PC-9 (cell line): Measurements from ENCODE around the gene PSKH1.

Experiments used
- EZH2 ChIP-seq: fragments of 200-600 bp; sonication (generic); IDR thresholded peaks from 2 replicates; pipeline ENCODE4 v1.8.0; 2017; ENCODE audit warnings: antibody characterized with exemption, low read depth
- TF ChIP-seq, protein P1 (sequence below): fragments of 200-600 bp; sonication (generic); conservative IDR thresholded peaks from 2 replicates; pipeline ENCODE4 v1.6.1; 2017; ENCODE audit warnings: mixed run types, antibody characterized with exemption, mild to moderate bottlenecking, moderate library complexity

DNA sequence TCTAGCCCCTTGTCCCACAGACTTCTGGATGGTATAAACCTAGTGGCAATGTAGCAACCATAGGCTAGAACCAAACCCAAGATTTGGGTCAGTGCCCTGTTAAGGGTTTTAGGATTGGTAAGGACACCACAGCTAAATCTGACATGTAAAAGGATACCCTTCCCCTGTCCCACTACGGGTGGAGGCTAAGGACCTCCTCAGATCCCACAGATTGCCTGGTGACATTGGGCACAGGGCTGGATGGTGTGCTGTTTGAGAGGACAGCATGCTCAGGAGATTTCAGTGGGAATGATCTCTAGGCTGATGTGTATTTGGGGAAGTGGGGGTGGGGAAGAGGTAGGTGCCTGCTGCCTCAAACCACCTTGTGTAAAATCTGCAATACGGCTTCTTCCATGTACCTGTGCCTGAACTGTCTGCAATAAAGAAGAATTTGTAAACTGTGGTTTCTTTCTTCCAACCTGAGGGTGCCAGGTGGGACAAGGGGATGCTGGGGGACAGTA, 20.9 kb upstream of the PSKH1 start:
- TF ChIP-seq, protein P1, sequence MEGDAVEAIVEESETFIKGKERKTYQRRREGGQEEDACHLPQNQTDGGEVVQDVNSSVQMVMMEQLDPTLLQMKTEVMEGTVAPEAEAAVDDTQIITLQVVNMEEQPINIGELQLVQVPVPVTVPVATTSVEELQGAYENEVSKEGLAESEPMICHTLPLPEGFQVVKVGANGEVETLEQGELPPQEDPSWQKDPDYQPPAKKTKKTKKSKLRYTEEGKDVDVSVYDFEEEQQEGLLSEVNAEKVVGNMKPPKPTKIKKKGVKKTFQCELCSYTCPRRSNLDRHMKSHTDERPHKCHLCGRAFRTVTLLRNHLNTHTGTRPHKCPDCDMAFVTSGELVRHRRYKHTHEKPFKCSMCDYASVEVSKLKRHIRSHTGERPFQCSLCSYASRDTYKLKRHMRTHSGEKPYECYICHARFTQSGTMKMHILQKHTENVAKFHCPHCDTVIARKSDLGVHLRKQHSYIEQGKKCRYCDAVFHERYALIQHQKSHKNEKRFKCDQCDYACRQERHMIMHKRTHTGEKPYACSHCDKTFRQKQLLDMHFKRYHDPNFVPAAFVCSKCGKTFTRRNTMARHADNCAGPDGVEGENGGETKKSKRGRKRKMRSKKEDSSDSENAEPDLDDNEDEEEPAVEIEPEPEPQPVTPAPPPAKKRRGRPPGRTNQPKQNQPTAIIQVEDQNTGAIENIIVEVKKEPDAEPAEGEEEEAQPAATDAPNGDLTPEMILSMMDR: no peak
- TF ChIP-seq EZH2: no peak
